GM19043 (cell line): ENCODE results near the gene ANKRD13A.

Experiments
- ATAC-seq: cut with Tn5 transposase; IDR thresholded peaks from one replicate; pipeline ENCODE4 v1.9.1; 2021; ENCODE audit warnings: low read depth; ENCODE audit not compliant: unreplicated experiment

Gene ANKRD13A

GRCh38 chr12:109998904-109999648 lies at the start of gene ANKRD13A:
Gene ANKRD13A, plus strand, starts transcription at chr12:109999430. Its CDS starts 259 bp downstream, at chr12:109999689.
- ATAC-seq, result peak; percentile 40

- ATAC-seq, result no peak
Measured at GRCh38 chr12:109950625-109951024, 48.6 kb upstream of the ANKRD13A start.

- no peak for ATAC-seq
Measured at GRCh38 chr12:109951136-109951535, 48.1 kb upstream of the ANKRD13A start.

- ATAC-seq, result no peak
Measured at GRCh38 chr12:109951751-109952150, 47.5 kb upstream of the ANKRD13A start.

GRCh38 chr12:109952160-109952858 lies 46.9 kb upstream of the ANKRD13A start:
- ATAC-seq, result no peak

- ATAC-seq, result no peak
Measured at GRCh38 chr12:109952873-109953272, 46.4 kb upstream of the ANKRD13A start.

- ATAC-seq, result no peak
Measured at GRCh38 chr12:109953656-109954055, 45.6 kb upstream of the ANKRD13A start.

GRCh38 chr12:109958374-109958773 lies 40.9 kb upstream of the ANKRD13A start:
- ATAC-seq, result no peak

- no peak for ATAC-seq
Measured at GRCh38 chr12:109959411-109960093, 39.7 kb upstream of the ANKRD13A start.

GRCh38 chr12:109961201-109961600 lies 38.0 kb upstream of the ANKRD13A start:
- ATAC-seq, result no peak

- ATAC-seq, result no peak
Measured at GRCh38 chr12:109961612-109962011, 37.6 kb upstream of the ANKRD13A start.

- no peak for ATAC-seq
Measured at GRCh38 chr12:109962398-109962797, 36.8 kb upstream of the ANKRD13A start.

- no peak for ATAC-seq
Measured at GRCh38 chr12:109963330-109963729, 35.9 kb upstream of the ANKRD13A start.

GRCh38 chr12:109963743-109964429 lies 35.3 kb upstream of the ANKRD13A start:
- ATAC-seq, result no peak

- ATAC-seq, result no peak
Measured at GRCh38 chr12:109966546-109966945, 32.7 kb upstream of the ANKRD13A start.

- no peak for ATAC-seq
Measured at GRCh38 chr12:109967383-109968031, 31.7 kb upstream of the ANKRD13A start.

GRCh38 chr12:109968032-109968420 lies 31.2 kb upstream of the ANKRD13A start:
- no peak for ATAC-seq

GRCh38 chr12:109968801-109969200 lies 30.4 kb upstream of the ANKRD13A start:
- ATAC-seq, result no peak

GRCh38 chr12:109972821-109973220 lies 26.4 kb upstream of the ANKRD13A start:
- no peak for ATAC-seq

- no peak for ATAC-seq
Measured at GRCh38 chr12:109981311-109981710, 17.9 kb upstream of the ANKRD13A start.
